ENCODE measurements around the gene TMEM132C.

The TMEM132C gene

DNA sequence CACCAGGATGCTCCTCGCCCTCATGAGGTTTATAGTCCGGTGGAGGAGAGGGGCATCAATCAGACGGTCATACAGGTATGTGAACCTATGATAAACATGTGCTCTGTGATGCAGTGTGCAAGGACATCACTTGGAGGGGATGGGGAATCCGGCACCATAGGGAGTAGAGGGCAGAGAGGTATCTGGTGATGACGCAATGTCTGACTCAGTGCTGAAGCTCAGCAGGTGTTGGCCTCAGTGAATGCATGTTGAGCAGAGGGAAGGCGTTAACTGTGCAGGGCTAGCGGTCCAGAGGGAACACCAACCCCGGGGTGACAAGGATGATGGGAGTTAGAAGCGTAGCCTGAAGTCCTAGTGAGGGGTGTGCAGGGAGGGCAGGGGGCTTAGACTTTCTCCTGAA lies 200.9 kb downstream of the TMEM132C start:
- TF ChIP-seq GABPA (IDR thresholded peaks at IDR 0.05; ENCODE audit: low read depth) (no peak), POLR2AphosphoS5 (IDR thresholded peaks at IDR 0.05; ENCODE audit: low read depth) (no peak)
- Histone ChIP-seq H3K27me3 (ENCODE audit: insufficient read depth, poor library complexity, severe bottlenecking) (no peaks in the 10 kb centered on the region), H3K4me3 (replicated peaks; ENCODE audit: insufficient read depth, low read length) (no peak overlapping the region), H3K27ac (replicated peaks) (no peak overlapping the region)
- DNase-seq (ENCODE audit: low read depth in 1 of 2, low spot score in 1 of 2) = no peak

DNA sequence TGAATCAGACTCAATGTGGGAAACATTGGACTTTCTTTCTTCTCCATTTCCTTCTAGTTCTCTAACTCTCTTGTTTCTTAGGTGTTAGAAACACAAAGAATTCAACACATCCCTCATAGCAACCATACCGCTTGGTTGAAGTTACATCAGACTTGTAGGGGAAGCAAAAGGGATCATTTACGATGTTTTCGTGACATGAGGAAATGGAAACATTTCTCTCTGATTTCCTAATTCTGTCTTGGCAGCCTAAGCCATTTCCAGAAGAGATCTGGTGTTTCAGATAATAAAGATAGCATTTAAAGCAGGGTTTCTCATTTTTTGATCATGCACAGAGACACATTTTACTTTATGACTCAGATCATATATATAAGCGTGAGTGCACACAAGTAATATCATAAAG lies 202.0 kb downstream of the TMEM132C start:
- no peak overlapping the region for H3K4me3 ChIP-seq (replicated peaks; ENCODE audit: insufficient read depth, low read length)
- no peak for TF ChIP-seq SPI1 (IDR thresholded peaks at IDR 0.05; ENCODE audit: borderline replicate concordance, low read depth)
- TF ChIP-seq, protein P1, sequence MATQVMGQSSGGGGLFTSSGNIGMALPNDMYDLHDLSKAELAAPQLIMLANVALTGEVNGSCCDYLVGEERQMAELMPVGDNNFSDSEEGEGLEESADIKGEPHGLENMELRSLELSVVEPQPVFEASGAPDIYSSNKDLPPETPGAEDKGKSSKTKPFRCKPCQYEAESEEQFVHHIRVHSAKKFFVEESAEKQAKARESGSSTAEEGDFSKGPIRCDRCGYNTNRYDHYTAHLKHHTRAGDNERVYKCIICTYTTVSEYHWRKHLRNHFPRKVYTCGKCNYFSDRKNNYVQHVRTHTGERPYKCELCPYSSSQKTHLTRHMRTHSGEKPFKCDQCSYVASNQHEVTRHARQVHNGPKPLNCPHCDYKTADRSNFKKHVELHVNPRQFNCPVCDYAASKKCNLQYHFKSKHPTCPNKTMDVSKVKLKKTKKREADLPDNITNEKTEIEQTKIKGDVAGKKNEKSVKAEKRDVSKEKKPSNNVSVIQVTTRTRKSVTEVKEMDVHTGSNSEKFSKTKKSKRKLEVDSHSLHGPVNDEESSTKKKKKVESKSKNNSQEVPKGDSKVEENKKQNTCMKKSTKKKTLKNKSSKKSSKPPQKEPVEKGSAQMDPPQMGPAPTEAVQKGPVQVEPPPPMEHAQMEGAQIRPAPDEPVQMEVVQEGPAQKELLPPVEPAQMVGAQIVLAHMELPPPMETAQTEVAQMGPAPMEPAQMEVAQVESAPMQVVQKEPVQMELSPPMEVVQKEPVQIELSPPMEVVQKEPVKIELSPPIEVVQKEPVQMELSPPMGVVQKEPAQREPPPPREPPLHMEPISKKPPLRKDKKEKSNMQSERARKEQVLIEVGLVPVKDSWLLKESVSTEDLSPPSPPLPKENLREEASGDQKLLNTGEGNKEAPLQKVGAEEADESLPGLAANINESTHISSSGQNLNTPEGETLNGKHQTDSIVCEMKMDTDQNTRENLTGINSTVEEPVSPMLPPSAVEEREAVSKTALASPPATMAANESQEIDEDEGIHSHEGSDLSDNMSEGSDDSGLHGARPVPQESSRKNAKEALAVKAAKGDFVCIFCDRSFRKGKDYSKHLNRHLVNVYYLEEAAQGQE (IDR thresholded peaks at IDR 0.05; ENCODE audit: insufficient replicate concordance, low read depth) = no peak
- TF ChIP-seq GABPA (IDR thresholded peaks at IDR 0.05; ENCODE audit: low read depth) = no peak
- no peak for TF ChIP-seq POLR2AphosphoS5 (IDR thresholded peaks at IDR 0.05; ENCODE audit: low read depth)
- TF ChIP-seq, protein P2, sequence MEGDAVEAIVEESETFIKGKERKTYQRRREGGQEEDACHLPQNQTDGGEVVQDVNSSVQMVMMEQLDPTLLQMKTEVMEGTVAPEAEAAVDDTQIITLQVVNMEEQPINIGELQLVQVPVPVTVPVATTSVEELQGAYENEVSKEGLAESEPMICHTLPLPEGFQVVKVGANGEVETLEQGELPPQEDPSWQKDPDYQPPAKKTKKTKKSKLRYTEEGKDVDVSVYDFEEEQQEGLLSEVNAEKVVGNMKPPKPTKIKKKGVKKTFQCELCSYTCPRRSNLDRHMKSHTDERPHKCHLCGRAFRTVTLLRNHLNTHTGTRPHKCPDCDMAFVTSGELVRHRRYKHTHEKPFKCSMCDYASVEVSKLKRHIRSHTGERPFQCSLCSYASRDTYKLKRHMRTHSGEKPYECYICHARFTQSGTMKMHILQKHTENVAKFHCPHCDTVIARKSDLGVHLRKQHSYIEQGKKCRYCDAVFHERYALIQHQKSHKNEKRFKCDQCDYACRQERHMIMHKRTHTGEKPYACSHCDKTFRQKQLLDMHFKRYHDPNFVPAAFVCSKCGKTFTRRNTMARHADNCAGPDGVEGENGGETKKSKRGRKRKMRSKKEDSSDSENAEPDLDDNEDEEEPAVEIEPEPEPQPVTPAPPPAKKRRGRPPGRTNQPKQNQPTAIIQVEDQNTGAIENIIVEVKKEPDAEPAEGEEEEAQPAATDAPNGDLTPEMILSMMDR (IDR thresholded peaks at IDR 0.05; ENCODE audit: insufficient read depth, low read length) = no peak
- H3K27me3 ChIP-seq (ENCODE audit: insufficient read depth, poor library complexity, severe bottlenecking) = no peaks in the 10 kb centered on the region
- no peak overlapping the region for H3K27ac ChIP-seq (replicated peaks)
- no peak for DNase-seq (ENCODE audit: low read depth in 1 of 2, low spot score in 1 of 2)

DNA sequence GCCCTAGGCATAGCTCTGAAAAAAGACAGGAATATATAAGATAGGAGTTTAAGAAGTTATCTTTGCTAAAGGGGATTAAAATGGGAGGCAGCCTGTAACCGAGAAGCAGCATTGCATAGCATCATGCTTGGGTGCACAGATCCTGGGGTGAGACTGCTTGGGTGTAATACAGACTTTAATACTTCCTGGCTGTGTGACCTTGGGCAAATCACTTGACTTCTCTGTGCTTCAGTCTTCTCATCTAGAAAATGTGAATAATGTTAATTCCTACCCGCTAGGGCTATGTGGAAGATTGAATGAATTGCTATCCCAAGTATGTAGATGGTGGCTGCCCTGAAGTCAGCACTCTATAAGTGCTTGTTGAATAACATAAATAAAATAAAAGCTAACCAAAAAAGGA lies 204.5 kb downstream of the TMEM132C start:
- no peak overlapping the region for H3K4me3 ChIP-seq (replicated peaks; ENCODE audit: insufficient read depth, low read length)
- no peaks in the 10 kb centered on the region for H3K27me3 ChIP-seq (ENCODE audit: insufficient read depth, poor library complexity, severe bottlenecking)
- no peak for DNase-seq (ENCODE audit: low read depth in 1 of 2, low spot score in 1 of 2)
- no peak overlapping the region for H3K27ac ChIP-seq (replicated peaks)
- TF ChIP-seq GABPA (IDR thresholded peaks at IDR 0.05; ENCODE audit: low read depth) (no peak), POLR2AphosphoS5 (IDR thresholded peaks at IDR 0.05; ENCODE audit: low read depth) (no peak), SPI1 (IDR thresholded peaks at IDR 0.05; ENCODE audit: borderline replicate concordance, low read depth) (no peak)
- TF ChIP-seq, protein P2 (IDR thresholded peaks at IDR 0.05; ENCODE audit: insufficient read depth, low read length) = no peak
- TF ChIP-seq, protein P1 (IDR thresholded peaks at IDR 0.05; ENCODE audit: insufficient replicate concordance, low read depth) = no peak

DNA sequence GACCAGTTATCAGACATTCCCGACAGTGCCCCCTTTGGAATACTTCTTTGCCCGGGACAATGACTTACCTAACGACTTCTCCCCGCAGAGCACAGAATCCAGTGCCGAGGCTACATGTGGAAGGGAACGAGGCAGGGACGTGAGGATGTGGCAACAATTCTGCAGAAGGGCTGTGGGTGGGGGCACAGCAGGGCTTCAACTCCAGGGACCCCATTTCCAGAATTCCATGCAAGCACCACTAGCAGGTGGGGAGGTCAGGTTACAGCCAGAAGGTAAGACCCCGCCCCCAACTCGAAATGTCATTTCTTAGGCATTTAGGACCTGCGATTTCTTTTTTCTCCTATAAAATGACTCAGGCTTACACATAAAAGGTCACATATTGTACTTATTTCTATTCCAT lies 207.9 kb downstream of the TMEM132C start:
- Histone ChIP-seq H3K27ac (replicated peaks) (no peak overlapping the region), H3K27me3 (ENCODE audit: insufficient read depth, poor library complexity, severe bottlenecking) (no peaks in the 10 kb centered on the region), H3K4me3 (replicated peaks; ENCODE audit: insufficient read depth, low read length) (no peak overlapping the region)
- TF ChIP-seq, protein P2 (IDR thresholded peaks at IDR 0.05; ENCODE audit: insufficient read depth, low read length) = no peak
- no peak for TF ChIP-seq GABPA (IDR thresholded peaks at IDR 0.05; ENCODE audit: low read depth)
- TF ChIP-seq SPI1 (IDR thresholded peaks at IDR 0.05; ENCODE audit: borderline replicate concordance, low read depth) = no peak
- TF ChIP-seq POLR2AphosphoS5 (IDR thresholded peaks at IDR 0.05; ENCODE audit: low read depth) = no peak
- TF ChIP-seq, protein P1 (IDR thresholded peaks at IDR 0.05; ENCODE audit: insufficient replicate concordance, low read depth) = no peak
- DNase-seq (ENCODE audit: low read depth in 1 of 2, low spot score in 1 of 2) = no peak

Measured in HL-60 (cell line).